Transverse colon (tissue), 4 donors: Measurements from ENCODE around the gene APOC3.

Experiments used
- CTCF ChIP-seq, 5 experiments: fragments of 200-600 bp in 3 of 5; fragments of 450-650 bp in 2 of 5; sonication (generic) in 3 of 5; IDR thresholded peaks; 1 replicate in 2 of 5; 2 replicates in 3 of 5; pipeline ENCODE4 v1.5.1; 2016 to 2017; ENCODE audit warnings: antibody characterized with exemption in 5 of 5, inconsistent platforms in 3 of 5, mild to moderate bottlenecking in 2 of 5, moderate library complexity in 1 of 5
- POLR2AphosphoS5 ChIP-seq, 3 donors: sonication (generic); formaldehyde crosslinking; IDR thresholded peaks; one replicate each; pipeline ENCODE4 v1.6.1; 2016; ENCODE audit warnings: antibody characterized with exemption in 3 of 3

GRCh38 chr11:116831790-116832349 lies 2.2 kb downstream of the APOC3 start:
- TF ChIP-seq POLR2AphosphoS5 (IDR thresholded peaks at IDR 0.05) (no peak), CTCF (IDR thresholded peaks at IDR 0.05) (no peak)
